ENCODE measurements around the gene ESYT1.
A peak's percentile ranks its signal among the peaks of the same experiment; 100 is the strongest.

ESYT1 gene

DNA sequence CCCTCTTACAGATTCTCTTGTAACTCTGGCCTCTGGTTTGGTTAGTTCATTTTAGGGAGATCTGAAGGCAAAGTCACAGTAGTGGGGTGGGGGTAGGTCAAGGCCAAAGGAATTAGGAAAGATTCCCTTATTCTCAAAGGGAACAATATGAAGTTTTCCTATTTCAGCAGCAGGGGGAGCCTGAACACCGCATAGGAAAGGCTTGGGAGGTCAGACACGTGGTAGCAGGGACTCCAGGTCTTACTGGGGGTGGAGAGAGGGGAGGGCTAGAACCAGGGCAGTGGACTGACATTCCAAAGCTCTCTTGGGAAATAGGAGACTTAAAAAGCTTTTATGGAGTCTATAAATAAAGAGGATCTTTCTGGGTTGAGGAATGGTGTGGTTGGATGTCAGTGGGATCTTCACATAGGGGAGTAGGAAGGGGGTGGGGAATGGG is 8.7 kb upstream of the ESYT1 start:
- TF ChIP-seq, protein P1, sequence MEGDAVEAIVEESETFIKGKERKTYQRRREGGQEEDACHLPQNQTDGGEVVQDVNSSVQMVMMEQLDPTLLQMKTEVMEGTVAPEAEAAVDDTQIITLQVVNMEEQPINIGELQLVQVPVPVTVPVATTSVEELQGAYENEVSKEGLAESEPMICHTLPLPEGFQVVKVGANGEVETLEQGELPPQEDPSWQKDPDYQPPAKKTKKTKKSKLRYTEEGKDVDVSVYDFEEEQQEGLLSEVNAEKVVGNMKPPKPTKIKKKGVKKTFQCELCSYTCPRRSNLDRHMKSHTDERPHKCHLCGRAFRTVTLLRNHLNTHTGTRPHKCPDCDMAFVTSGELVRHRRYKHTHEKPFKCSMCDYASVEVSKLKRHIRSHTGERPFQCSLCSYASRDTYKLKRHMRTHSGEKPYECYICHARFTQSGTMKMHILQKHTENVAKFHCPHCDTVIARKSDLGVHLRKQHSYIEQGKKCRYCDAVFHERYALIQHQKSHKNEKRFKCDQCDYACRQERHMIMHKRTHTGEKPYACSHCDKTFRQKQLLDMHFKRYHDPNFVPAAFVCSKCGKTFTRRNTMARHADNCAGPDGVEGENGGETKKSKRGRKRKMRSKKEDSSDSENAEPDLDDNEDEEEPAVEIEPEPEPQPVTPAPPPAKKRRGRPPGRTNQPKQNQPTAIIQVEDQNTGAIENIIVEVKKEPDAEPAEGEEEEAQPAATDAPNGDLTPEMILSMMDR (IDR thresholded peaks at IDR 0.05): peak; percentile 93
- H3K4me2 ChIP-seq (ENCODE audit: low read length): peak overlapping the region; percentile 94
- H3K9me3 ChIP-seq (ENCODE audit: control insufficient read depth, low read length): no peaks in the 10 kb centered on the region
- H3K9ac ChIP-seq: no peak overlapping the region
- peak overlapping the region; percentile 81 for H2AFZ ChIP-seq
- H3K36me3 ChIP-seq (ENCODE audit: control insufficient read depth, insufficient read depth, low read length): no peaks in the 10 kb centered on the region
- no peaks in the 10 kb centered on the region for H3K27me3 ChIP-seq (ENCODE audit: control insufficient read depth, insufficient read depth, low read length)
- peaks cover 2% of the 10 kb centered on the region for H3K79me2 ChIP-seq
- peak overlapping the region; percentile 97 for H3K27ac ChIP-seq
- peak overlapping the region; percentile 98 for H3K4me3 ChIP-seq (ENCODE audit: low read depth, low read length)
- peaks cover 11% of the 10 kb centered on the region for H3K4me1 ChIP-seq

DNA sequence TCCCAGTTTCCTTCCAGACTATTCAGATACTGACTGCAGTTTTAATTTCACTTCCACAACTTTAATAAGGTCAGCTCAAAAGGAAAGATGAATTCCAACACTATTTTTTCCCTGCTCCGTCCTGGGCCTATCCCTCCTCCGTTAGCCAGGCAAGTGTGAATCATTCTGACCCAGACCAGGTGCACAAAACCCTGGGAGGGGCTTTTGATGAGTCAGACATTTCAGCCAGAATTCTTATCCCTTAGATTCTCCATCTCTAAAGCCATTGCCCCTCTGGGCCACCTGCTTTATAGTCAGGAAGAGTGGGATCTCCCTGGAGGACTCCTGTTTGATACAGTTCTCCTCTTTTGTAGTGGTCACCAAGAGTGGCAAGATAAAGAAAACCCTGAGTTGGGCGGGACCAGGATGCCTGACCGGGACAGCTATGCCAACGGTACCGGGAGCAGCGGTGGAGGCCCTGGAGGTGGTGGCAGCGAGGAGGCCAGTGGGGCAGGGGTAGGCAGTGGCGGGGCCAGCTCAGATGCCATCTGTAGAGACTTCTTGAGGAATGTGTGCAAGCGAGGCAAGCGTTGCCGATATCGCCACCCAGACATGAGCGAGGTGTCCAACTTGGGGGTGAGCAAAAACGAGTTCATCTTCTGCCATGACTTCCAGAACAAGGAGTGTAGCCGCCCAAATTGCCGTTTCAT is 7.8 kb upstream of the ESYT1 start:
- TF ChIP-seq, protein P1 (IDR thresholded peaks at IDR 0.05): no peak
- peak overlapping the region; percentile 97 for H3K27ac ChIP-seq
- H3K4me2 ChIP-seq (ENCODE audit: low read length): no peak overlapping the region
- no peaks in the 10 kb centered on the region for H3K9me3 ChIP-seq (ENCODE audit: control insufficient read depth, low read length)
- no peaks in the 10 kb centered on the region for H3K27me3 ChIP-seq (ENCODE audit: control insufficient read depth, insufficient read depth, low read length)
- no peaks in the 10 kb centered on the region for H3K36me3 ChIP-seq (ENCODE audit: control insufficient read depth, insufficient read depth, low read length)
- H2AFZ ChIP-seq: no peak overlapping the region
- no peak overlapping the region for H3K9ac ChIP-seq
- H3K4me3 ChIP-seq (ENCODE audit: low read depth, low read length): no peak overlapping the region
- H3K79me2 ChIP-seq: peaks cover 2% of the 10 kb centered on the region
- H3K4me1 ChIP-seq: peaks cover 11% of the 10 kb centered on the region

DNA sequence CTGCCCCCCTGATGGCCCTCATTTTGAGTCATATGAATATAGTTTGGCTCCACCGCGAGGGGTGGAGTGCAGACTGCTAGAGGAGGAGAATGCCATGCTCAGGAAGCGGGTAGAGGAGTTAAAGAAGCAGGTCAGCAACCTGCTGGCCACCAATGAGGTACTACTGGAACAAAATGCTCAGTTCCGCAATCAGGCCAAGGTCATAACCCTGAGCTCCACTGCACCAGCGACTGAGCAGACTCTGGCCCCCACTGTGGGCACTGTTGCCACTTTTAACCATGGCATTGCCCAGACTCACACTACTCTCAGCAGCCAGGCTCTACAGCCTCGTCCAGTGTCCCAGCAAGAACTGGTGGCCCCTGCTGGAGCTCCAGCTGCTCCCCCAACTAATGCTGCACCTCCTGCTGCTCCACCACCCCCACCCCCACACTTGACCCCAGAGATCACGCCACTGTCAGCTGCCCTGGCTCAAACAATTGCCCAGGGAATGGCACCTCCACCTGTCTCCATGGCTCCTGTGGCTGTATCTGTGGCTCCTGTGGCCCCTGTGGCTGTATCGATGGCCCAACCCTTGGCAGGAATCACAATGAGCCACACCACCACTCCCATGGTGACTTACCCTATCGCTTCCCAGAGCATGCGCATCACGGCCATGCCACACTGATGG is 6.7 kb upstream of the ESYT1 start:
- no peaks in the 10 kb centered on the region for H3K36me3 ChIP-seq (ENCODE audit: control insufficient read depth, insufficient read depth, low read length)
- no peak overlapping the region for H3K4me2 ChIP-seq (ENCODE audit: low read length)
- H3K4me1 ChIP-seq: peaks cover 12% of the 10 kb centered on the region
- no peaks in the 10 kb centered on the region for H3K27me3 ChIP-seq (ENCODE audit: control insufficient read depth, insufficient read depth, low read length)
- no peak overlapping the region for H3K4me3 ChIP-seq (ENCODE audit: low read depth, low read length)
- H3K9ac ChIP-seq: no peak overlapping the region
- H2AFZ ChIP-seq: no peak overlapping the region
- TF ChIP-seq, protein P1 (IDR thresholded peaks at IDR 0.05): no peak
- H3K9me3 ChIP-seq (ENCODE audit: control insufficient read depth, low read length): no peaks in the 10 kb centered on the region
- no peak overlapping the region for H3K27ac ChIP-seq
- H3K79me2 ChIP-seq: peaks cover 2% of the 10 kb centered on the region

GRCh38 chr12:56122637-56123036 is 5.4 kb upstream of the ESYT1 start:
- H3K4me3 ChIP-seq (ENCODE audit: low read depth, low read length): no peak overlapping the region
- no peak overlapping the region for H2AFZ ChIP-seq
- TF ChIP-seq, protein P1 (IDR thresholded peaks at IDR 0.05): no peak
- H3K9ac ChIP-seq: no peak overlapping the region
- H3K4me2 ChIP-seq (ENCODE audit: low read length): no peak overlapping the region
- no peaks in the 10 kb centered on the region for H3K79me2 ChIP-seq
- H3K36me3 ChIP-seq (ENCODE audit: control insufficient read depth, insufficient read depth, low read length): no peaks in the 10 kb centered on the region
- no peaks in the 10 kb centered on the region for H3K9me3 ChIP-seq (ENCODE audit: control insufficient read depth, low read length)
- peaks cover 23% of the 10 kb centered on the region for H3K4me1 ChIP-seq
- no peak overlapping the region for H3K27ac ChIP-seq
- H3K27me3 ChIP-seq (ENCODE audit: control insufficient read depth, insufficient read depth, low read length): no peaks in the 10 kb centered on the region
